Smooth muscle cell (in vitro differentiated cells): ENCODE results near the gene CES5A. TPM values are rescaled to one million over a fixed set of nuclear protein-coding genes. Genes with fewer than 3 reads are reported as not detected.
"Not testable (repeated sequence)": the region's sequence is repeated elsewhere in the genome, so short reads cannot be mapped to it uniquely, and the experiment has no call there.

Source experiments
- DNase-seq: peaks from one replicate; lab custom pipeline; 2025; ENCODE audit not compliant: unreplicated experiment; lab: John Stamatoyannopoulos, UW
- H2AFZ ChIP-seq: fragments of 200-600 bp; sonication (generic); 2 replicates; pipeline ENCODE4 v1.6.0; 2016; ENCODE audit warnings: antibody characterized with exemption, low read depth, mild to moderate bottlenecking
- H3F3A ChIP-seq: fragments of 200-600 bp; sonication (generic); 2 replicates; pipeline ENCODE4 v1.6.0; 2017; ENCODE audit warnings: antibody characterized with exemption, low read depth
- H3K27ac ChIP-seq: fragments of 200-600 bp; sonication (generic); 2 replicates; pipeline ENCODE4 v1.5.1; 2016; ENCODE audit warnings: low read depth, mild to moderate bottlenecking
- H3K27me3 ChIP-seq: fragments of 200-600 bp; sonication (generic); 2 replicates; pipeline ENCODE4 v1.6.1; 2016; ENCODE audit warnings: low read depth, mild to moderate bottlenecking
- H3K36me3 ChIP-seq: fragments of 200-600 bp; sonication (generic); 2 replicates; pipeline ENCODE4 v1.5.1; 2016; ENCODE audit warnings: low read depth
- H3K4me1 ChIP-seq: fragments of 200-600 bp; sonication (generic); 2 replicates; pipeline ENCODE4 v1.5.1; 2016; ENCODE audit warnings: low read depth
- H3K4me2 ChIP-seq: fragments of 200-600 bp; sonication (generic); 2 replicates; pipeline ENCODE4 v1.6.0; 2016; ENCODE audit warnings: mild to moderate bottlenecking
- H3K4me3 ChIP-seq: fragments of 200-600 bp; sonication (generic); 2 replicates; pipeline ENCODE4 v1.5.1; 2016; ENCODE audit warnings: mild to moderate bottlenecking
- H3K79me2 ChIP-seq: fragments of 200-600 bp; sonication (generic); 2 replicates; pipeline ENCODE4 v1.6.0; 2016; ENCODE audit warnings: low read depth, mild to moderate bottlenecking
- H3K9ac ChIP-seq: fragments of 200-600 bp; sonication (generic); 2 replicates; pipeline ENCODE4 v1.6.0; 2016; ENCODE audit warnings: low read depth
- H3K9me3 ChIP-seq: fragments of 200-600 bp; sonication (generic); replicated peaks from 2 replicates; pipeline ENCODE4 v1.5.1; 2016; ENCODE audit warnings: low read depth
- H4K20me1 ChIP-seq: fragments of 200-600 bp; sonication (generic); 2 replicates; pipeline ENCODE4 v1.6.0; 2016; ENCODE audit warnings: low read depth
- WGBS: methylation state at CpG from one replicate; pipeline ENCODE4 v1.1.7; 2016; ENCODE audit warnings: low lambda C conversion rate; 5-methylcytosine and 5-hydroxymethylcytosine counted together
- polyA plus RNA-seq: library from polyadenylated mRNA; unstranded; fragments of >200 nt; fragmentation: Nextera tagmentation; extraction: Ambion mirVana; gene quantifications from 2 replicates; pipeline ENCODE4 v1.2.1, GENCODE V29; 2016
- total RNA-seq: library from RNA; depleted of rRNA; stranded (reverse); fragments of >200 nt; gene quantifications from 2 replicates; pipeline ENCODE4 v1.2.3, GENCODE V29; 2014
- TF ChIP-seq, protein P1 (sequence below): fragments of 200-600 bp; sonication (generic); IDR thresholded peaks from 2 replicates; pipeline ENCODE4 v1.5.1; 2017; ENCODE audit warnings: borderline replicate concordance, mild to moderate bottlenecking, antibody characterized with exemption; ENCODE audit not compliant: insufficient read depth, poor library complexity, severe bottlenecking

The CES5A gene
- total and polyA plus RNA-seq, 2 experiments from 2014 or later: not detected

GRCh38 chr16:55861288-55861687 lies 13.9 kb downstream of the CES5A start:
- no peak for DNase-seq
- H3K27ac ChIP-seq: no peak overlapping the region
- no peak overlapping the region for H2AFZ ChIP-seq
- H4K20me1 ChIP-seq: no peaks in the 10 kb centered on the region
- no peaks in the 10 kb centered on the region for H3K9me3 ChIP-seq
- H3F3A ChIP-seq: no peaks in the 10 kb centered on the region
- no peaks in the 10 kb centered on the region for H3K4me1 ChIP-seq
- H3K36me3 ChIP-seq: no peaks in the 10 kb centered on the region
- TF ChIP-seq, protein P1, sequence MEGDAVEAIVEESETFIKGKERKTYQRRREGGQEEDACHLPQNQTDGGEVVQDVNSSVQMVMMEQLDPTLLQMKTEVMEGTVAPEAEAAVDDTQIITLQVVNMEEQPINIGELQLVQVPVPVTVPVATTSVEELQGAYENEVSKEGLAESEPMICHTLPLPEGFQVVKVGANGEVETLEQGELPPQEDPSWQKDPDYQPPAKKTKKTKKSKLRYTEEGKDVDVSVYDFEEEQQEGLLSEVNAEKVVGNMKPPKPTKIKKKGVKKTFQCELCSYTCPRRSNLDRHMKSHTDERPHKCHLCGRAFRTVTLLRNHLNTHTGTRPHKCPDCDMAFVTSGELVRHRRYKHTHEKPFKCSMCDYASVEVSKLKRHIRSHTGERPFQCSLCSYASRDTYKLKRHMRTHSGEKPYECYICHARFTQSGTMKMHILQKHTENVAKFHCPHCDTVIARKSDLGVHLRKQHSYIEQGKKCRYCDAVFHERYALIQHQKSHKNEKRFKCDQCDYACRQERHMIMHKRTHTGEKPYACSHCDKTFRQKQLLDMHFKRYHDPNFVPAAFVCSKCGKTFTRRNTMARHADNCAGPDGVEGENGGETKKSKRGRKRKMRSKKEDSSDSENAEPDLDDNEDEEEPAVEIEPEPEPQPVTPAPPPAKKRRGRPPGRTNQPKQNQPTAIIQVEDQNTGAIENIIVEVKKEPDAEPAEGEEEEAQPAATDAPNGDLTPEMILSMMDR: no peak
- H3K27me3 ChIP-seq: peaks cover 12% of the 10 kb centered on the region
- 90% methylated on average over 4 of the region's 4 CpGs for WGBS
- H3K4me3 ChIP-seq: no peak overlapping the region
- no peaks in the 10 kb centered on the region for H3K79me2 ChIP-seq
- no peak overlapping the region for H3K4me2 ChIP-seq
- no peak overlapping the region for H3K9ac ChIP-seq

DNA sequence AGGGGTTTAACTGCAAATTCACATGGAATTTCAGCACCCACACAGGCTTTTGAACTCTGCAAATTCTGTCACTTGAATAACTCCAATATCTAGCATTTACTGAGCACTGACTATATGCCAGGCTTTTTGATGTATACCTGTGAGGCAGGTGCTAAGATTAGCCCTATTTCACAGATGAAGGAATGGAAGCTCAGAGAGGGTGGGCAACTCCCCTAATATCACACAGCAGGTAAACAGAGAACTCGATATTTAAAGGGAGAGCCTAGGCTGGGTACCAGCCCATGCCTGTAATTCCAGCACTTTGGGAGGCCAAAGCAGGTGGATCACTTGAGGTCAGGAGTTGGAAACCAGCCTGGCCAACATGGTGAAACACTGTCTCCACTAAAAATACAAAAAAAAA lies 17.5 kb downstream of the CES5A start:
- H3K36me3 ChIP-seq, H3K9me3 ChIP-seq, H3K4me1 ChIP-seq, DNase-seq, H3F3A ChIP-seq, H4K20me1 ChIP-seq, H3K9ac ChIP-seq, H3K79me2 ChIP-seq, H3K4me2 ChIP-seq, H3K4me3 ChIP-seq, H2AFZ ChIP-seq, H3K27ac ChIP-seq: not testable (repeated sequence)
- peaks cover 12% of the 10 kb centered on the region for H3K27me3 ChIP-seq
- WGBS: 86% methylated on average over 1 of the region's 1 CpG

DNA sequence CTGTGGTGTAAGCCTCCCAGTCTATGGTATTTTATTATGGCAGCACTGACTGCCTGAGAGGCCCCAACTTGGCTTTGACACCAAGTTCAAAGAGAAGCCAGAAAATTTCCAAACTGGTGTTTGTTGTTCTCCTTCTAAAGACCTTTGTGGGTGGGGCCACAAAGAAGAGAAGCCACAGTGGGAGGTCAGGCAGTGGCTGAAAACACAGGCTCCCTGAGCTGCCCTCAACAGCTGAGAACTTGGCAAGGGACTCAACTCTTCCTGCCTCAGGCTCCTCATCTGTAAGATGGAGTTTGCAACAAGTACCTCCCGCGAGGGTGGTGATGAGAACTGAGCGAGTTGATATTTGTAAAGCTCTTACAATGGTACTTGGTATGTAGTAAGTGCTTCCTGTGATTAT lies 18.2 kb downstream of the CES5A start:
- Histone ChIP-seq H3K27ac (no peak overlapping the region), H3K4me3 (no peak overlapping the region), H3K9me3 (no peaks in the 10 kb centered on the region), H2AFZ (no peak overlapping the region), H3K27me3 (peaks cover 12% of the 10 kb centered on the region), H3F3A (no peaks in the 10 kb centered on the region), H3K9ac (no peak overlapping the region), H3K4me2 (no peak overlapping the region), H3K4me1 (no peaks in the 10 kb centered on the region), H3K79me2 (no peaks in the 10 kb centered on the region), H3K36me3 (no peaks in the 10 kb centered on the region), H4K20me1 (no peaks in the 10 kb centered on the region)
- TF ChIP-seq, protein P1: no peak
- DNase-seq: no peak
- WGBS: 73% methylated on average over 3 of the region's 3 CpGs

DNA sequence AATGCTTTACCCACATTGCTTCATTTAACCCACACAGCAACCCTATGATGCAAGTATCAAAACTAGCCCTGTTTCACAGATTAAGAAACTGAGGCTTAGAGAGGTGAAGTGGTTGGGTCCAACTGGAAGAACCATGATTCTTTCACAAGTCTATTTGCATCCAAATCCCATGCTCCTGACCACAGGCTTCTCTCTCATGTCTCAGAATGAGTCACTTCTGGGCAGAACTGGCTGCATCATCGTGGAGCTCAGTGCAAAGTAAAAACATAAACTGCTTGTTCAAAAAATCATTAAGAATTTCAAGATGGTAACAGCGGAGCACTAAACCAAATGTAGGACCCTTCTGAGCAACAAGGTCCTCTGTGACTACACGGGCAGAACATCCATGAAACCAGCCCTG lies 22.1 kb downstream of the CES5A start:
- Histone ChIP-seq H3K4me1 (no peaks in the 10 kb centered on the region), H3K36me3 (no peaks in the 10 kb centered on the region), H4K20me1 (no peaks in the 10 kb centered on the region), H3K79me2 (no peaks in the 10 kb centered on the region), H2AFZ (no peak overlapping the region), H3K9ac (no peak overlapping the region), H3F3A (no peaks in the 10 kb centered on the region), H3K27ac (no peak overlapping the region), H3K9me3 (no peaks in the 10 kb centered on the region), H3K27me3 (peaks cover 10% of the 10 kb centered on the region), H3K4me3 (no peak overlapping the region), H3K4me2 (no peak overlapping the region)
- DNase-seq: no peak
- 65% methylated on average over 3 of the region's 3 CpGs for WGBS
- TF ChIP-seq, protein P1: no peak
